GM18526 (cell line): ENCODE results near the gene TOE1.

ENCODE experiments used
- POLR2A ChIP-seq: IDR thresholded peaks from 3 replicates; pipeline ENCODE4 v1.6.1; 2011; ENCODE audit not compliant: insufficient read length; ENCODE audit errors: extremely low read depth

TOE1 gene

DNA sequence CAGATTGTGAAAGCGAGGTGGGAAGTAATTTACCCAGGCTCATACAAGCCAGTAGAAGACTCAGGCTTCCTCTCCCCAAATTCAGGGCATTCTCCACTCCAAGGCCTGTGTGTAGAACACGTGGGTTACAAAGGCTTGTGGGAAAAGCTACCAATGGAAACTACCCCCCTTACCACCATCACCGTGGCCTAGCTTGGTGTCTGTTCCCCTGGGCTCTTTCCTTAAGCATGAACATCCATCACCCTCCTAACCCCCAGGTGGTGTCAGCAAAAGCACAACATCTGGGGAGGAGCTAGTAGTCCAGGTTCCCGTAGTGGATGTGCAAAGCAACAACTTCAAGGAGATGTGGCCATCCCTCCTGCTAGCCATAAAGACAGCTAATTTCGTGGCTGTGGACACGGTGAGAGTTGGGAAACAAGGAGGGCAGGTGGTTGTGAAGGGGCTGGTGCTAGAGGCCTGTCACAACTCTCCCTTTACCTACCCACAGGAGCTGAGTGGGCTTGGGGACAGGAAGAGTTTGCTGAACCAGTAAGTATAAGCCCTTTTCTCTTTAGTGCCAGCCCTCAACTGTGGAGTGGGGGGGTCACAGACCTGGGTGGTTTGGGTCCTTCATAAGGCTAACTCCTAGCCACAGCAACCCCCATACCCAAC is 971 bp downstream of the TOE1 start:
- no peak for TF ChIP-seq POLR2A

GRCh38 chr1:45344499-45344898 is 4.5 kb downstream of the TOE1 start:
- no peak for TF ChIP-seq POLR2A

GRCh38 chr1:45345014-45345413 is 5.0 kb downstream of the TOE1 start:
- no peak for TF ChIP-seq POLR2A

DNA sequence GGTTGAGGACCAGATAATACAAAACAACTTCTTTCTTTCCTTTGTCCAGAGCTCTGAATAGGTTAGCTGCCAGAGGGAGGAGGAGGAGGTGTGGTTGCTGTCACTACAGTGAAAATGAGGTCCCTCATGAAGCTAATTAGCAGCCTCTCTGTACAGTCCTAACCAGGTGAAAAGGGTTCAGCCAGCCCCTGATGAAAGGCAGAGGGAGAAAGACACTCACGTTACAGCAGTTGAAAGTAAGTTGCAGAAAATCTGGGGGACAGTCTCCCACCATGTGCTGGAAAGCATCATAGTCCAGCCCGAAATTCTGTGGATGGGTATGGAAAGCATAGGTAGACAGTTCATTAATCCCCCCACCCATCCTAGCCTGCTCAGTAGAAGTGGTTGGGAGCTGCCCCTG is 6.5 kb downstream of the TOE1 start:
- TF ChIP-seq POLR2A = no peak

GRCh38 chr1:45348020-45348419 is 8.1 kb downstream of the TOE1 start:
- TF ChIP-seq POLR2A = no peak

DNA sequence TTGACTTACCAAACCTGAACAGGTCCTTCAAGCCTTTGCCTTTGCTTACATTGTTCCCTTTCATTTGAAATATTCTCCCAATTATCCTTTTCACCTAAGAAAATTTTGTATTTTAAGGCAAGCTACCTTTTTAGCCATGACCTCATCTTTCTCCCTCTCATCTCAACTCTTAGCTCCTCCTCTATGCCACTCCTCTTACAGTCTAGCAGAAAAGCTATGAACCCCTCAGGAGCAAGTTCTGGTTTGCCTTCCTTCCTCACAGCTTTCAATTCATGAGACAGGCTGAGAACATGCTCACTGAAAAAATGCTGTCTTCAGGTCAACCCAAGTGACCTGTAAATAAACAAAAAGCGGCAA is 8.6 kb downstream of the TOE1 start:
- TF ChIP-seq POLR2A = no peak

DNA sequence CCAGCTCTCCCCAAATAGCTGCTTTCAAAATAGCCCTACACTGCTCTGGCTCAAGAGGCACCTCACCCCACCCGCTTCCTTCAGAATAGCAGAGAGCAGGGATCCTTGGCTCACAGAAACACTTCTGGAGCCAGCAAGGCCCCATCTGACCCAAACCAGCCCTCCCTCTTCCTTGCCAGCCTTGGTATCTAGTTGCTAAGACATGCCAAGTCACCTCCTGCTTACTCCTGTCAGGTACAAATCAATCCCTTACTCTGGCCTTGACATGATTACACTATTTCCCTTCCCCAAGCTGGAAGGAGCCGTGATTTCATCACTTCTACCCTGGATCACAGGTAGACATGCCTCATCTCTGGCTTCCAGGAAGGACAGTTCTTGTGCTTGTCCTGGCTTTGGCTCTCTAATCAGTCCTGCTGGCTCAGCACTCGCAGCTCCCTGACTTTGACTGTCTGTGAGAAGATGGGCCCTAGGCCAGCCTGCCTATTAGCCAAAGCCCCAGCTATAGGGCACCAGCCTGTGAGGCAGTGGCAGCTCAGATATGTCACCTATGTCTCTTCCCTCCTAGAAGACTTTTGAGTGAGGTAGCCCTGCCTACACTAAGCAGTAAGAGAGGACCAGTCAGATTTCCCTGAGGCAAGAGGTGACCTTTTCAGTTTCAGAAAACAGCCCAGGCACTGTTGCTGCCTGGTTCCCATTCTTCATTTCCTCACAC is 9.2 kb downstream of the TOE1 start:
- TF ChIP-seq POLR2A = no peak

DNA sequence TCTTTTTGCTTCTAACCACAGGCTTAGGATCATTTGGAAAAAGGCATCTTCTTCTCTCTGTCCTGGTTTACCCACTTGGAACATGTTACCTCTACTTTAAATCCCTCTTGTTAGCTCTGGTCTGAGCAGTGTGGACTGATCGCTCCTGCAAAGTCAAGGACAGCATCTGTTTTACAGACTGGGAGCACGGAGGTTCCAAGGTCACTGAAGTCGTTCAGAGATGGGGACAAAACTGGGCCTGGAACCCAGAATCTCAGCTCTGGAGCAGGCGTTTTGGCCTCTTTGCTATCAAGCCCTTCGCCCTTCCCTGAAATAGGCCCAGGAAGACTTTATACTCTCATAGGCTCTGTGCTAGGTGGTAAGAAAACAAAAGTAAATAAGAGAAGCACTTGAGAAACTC is 11.5 kb downstream of the TOE1 start:
- no peak for TF ChIP-seq POLR2A

DNA sequence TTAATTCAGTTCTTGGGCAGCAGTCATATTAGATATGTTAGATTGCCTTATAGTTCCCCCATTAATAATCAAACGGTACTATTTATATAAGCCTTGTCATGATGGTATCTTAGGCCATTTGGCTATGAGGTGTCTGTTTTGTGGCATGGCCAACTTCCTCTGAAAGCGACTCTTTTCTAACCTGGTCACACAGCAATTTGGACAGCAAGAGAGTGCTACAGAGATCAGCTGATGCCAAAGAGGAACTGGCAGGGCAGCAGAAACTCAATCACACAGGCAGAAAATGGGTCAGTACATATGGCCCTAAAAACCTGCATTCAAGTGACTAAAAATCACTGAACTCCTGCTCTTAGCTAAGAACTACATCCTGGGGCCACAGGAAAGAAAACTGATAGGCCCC is 13.7 kb downstream of the TOE1 start:
- TF ChIP-seq POLR2A = no peak

DNA sequence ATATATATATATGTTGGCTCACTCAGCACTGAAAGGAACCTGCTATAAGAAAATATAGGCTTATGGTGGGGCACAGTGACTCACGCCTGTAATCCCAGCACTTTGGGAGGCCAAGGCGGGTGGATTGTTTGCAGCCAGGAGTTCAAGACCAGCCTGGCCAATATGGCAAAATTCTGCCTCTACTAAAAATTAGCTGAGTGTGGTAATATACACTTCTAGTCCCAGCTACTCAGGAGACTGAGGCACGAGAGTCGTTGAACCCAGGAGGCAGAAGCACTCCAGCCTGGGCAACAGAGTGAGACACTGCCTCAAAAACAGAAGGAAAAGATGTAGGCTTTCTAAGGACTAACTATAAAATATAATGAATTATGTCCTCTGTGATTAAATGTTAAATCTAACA is 14.9 kb downstream of the TOE1 start:
- no peak for TF ChIP-seq POLR2A

DNA sequence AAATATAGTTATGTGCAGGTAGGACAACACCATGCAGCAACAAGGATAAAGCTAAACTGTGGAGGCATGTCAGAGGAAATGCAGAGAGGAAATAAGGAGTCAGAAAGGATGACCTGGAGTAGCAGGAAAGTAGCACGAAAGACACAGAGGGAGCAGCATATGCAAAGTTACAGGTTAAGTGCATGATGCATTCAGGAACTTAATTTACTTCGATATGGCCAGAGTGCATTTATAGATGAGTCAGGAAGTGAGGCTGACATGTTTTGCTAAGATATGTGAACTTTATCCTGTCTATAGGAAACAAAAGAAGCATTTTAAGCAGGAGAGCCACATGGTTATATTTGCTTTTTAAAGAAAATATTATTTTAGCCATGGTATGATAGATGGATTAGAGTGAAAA is 15.7 kb downstream of the TOE1 start:
- TF ChIP-seq POLR2A = no peak

DNA sequence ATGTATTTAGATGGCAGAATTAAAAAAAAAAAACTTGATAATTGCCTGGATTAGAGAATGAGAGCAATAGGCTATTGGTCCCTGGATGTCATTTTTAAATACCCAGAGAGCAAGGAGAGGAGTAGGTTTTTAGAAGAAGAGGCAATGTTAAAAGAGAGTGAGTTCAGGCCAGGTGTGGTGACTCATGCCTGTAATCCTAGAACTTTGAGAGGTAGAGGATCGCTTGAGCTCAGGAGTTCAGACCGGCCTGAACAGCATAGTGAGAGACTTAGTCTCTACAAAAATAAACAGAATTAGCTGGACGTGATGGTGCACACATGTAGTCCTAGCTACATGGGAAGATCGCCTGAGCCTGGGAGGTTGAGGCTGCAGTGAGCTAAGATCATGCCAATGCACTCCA is 16.2 kb downstream of the TOE1 start:
- no peak for TF ChIP-seq POLR2A

DNA sequence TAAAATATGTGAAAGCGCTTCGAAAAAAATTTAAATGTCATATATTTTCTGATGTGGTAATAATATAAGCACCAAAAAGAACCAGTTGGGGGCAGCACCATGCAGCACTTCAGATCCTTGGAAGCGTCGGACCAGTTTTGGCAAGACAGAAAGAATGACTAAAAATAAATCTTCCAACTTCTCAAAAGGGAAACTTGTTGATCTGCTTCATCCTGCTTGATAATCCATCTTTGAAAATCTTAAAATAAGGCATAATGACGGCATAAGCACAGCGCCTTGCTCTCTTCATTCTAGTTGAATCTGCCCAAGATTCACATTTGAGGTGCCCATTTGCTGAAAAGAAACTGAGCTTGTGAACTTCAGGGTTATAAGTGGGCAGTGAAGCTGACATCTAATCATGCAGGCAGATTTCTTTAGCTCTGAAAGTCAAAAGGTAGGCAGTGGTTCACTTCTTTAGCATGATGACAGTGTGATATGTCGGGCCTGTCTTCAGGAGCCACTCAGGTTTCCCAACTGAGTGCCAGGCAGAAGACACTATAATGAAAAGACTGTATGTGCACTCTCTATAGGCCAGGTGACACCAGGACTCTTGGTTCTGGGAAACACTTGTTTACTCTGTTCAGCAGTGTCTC is 20.0 kb downstream of the TOE1 start:
- no peak for TF ChIP-seq POLR2A

DNA sequence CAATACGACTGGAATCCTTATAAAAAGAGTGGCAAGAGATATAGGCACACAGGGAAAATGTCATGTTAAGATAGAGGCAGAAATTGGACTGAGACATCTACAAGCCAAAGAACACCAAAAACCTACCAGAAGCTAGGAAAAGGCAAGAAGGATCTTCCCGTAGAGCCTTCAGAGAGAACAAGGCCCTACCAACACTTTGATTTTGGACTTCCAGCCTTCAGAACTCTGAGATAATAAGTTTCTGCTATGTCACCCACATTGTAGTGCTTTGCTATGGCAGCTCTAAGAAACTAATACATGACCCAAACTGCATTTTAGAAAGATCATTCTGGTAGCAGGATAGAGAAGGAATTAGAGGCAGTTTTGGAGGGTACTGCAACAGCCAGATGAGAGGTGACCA is 24.3 kb downstream of the TOE1 start:
- TF ChIP-seq POLR2A = no peak

GRCh38 chr1:45365051-45365450 is 25.1 kb downstream of the TOE1 start:
- no peak for TF ChIP-seq POLR2A

GRCh38 chr1:45370575-45370974 is 30.6 kb downstream of the TOE1 start:
- TF ChIP-seq POLR2A = no peak

DNA sequence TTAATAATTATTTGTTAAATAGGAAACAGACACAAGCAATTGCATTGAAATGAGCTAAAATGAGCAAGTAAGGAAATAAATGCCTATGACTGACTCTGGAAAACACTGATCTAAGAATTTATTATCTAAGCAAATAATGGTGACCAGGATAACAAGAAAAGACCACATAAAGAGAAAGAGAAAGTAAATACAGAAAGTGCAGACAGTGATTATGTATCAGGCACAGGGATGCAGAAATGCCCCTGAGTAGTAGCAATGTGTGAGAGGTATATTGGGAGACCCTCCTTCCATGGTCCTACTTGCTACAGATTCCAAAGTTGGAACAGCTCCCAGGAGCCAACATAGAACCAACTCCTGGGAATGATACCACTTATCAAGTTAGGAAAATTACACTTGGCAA is 33.6 kb downstream of the TOE1 start:
- no peak for TF ChIP-seq POLR2A
